Activated T-helper 2 cell treated with anti-CD3 and anti-CD28 coated beads, Interferon-gamma antibody, Interleukin-2, Interleukin-4, amounts not matched to agents 10 μg/mL and 5 μg/mL and 100 μg/mL, durations not matched to agents 14 hours and 24 hours and 36 hours (primary cell): Measurements from ENCODE around the gene CDKN2B-AS1. TPM values are rescaled to one million over a fixed set of nuclear protein-coding genes. Genes with fewer than 3 reads are reported as not detected.

ENCODE experiments used
- DNase-seq: peaks from one replicate; pipeline ENCODE4 v3.0.0; 2021; ENCODE audit warnings: low spot score
- H3K27ac Mint-ChIP-seq: one replicate; pipeline ENCODE4 v1.8.0; 2021; ENCODE audit warnings: mixed read lengths
- H3K27me3 Mint-ChIP-seq: one replicate; pipeline ENCODE4 v1.8.0; 2021; ENCODE audit warnings: low read depth, mixed read lengths
- H3K36me3 Mint-ChIP-seq: one replicate; pipeline ENCODE4 v1.8.0; 2021; ENCODE audit warnings: low read depth, mixed read lengths
- H3K4me1 Mint-ChIP-seq: one replicate; pipeline ENCODE4 v1.8.0; 2021; ENCODE audit warnings: low read depth, mixed read lengths
- H3K4me3 Mint-ChIP-seq: one replicate; pipeline ENCODE4 v1.8.0; 2021; ENCODE audit warnings: low read depth, mild to moderate bottlenecking, moderate library complexity, mixed read lengths
- H3K9me3 Mint-ChIP-seq: one replicate; pipeline ENCODE4 v1.8.0; 2021; ENCODE audit warnings: mixed read lengths
- intact Hi-C: fragments of 100-400 bp; cut with micrococcal nuclease; formaldehyde crosslinking; loops from one replicate; pipeline ENCODE4 v1.15.1; 2023
- total RNA-seq: library from RNA; stranded (reverse); gene quantifications from 2 replicates; pipeline ENCODE4 v1.2.3, GENCODE V29; 2022

Gene CDKN2B-AS1
- total RNA-seq, 1 donor from 2014 or later: 0.82 TPM

DNA sequence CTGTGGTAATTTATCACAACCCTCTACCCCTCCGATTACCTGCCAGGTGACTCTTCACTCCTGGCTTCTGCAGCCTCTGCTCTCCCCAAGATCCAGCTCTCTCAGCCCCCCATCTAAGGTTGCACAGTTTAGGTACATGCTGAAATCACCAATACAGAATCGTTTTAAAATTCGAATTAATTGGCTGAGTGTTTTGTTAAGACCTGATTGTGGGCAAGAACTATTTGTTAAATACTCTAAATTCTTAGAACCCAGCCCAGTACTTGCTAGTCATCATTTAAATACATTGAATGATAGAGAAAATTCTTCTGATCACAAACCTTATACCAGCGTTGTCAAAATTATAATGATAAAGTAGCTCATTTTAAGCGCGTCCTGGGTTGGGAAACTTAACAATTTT is 162.0 kb downstream of the CDKN2B-AS1 start:
- no peak for DNase-seq
- Mint-ChIP-seq H3K9me3 (no peaks in the 10 kb centered on the region), H3K36me3 (no peaks in the 10 kb centered on the region), H3K27me3 (peaks cover 25% of the 10 kb centered on the region), H3K27ac (no peak overlapping the region), H3K4me3 (no peak overlapping the region), H3K4me1 (peaks cover 11% of the 10 kb centered on the region)
- intact Hi-C loops: no loop called here

DNA sequence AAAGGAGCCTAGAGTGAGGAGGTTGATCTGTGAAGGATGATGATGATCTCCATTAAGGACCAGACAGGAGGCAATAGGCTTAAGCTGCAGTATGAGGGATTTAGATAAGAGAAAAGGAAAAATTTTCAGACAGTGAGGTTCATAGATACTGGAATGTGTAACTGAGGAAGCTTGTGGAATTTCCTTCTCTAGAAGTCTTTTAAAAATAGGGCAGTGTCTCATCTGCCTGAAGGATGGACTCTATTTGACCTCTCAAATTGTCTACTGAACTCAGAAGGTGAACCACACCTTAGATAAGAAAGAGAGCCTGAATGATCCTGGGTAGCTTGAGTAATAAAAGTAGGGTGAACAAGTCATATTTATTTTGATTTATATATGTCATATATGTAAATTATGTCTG is 162.7 kb downstream of the CDKN2B-AS1 start:
- Mint-ChIP-seq H3K27ac (no peak overlapping the region), H3K9me3 (no peaks in the 10 kb centered on the region), H3K27me3 (peaks cover 25% of the 10 kb centered on the region), H3K4me3 (no peak overlapping the region), H3K36me3 (no peaks in the 10 kb centered on the region), H3K4me1 (peaks cover 7% of the 10 kb centered on the region)
- intact Hi-C loops: no loop called here
- DNase-seq: no peak

- H3K4me3 Mint-ChIP-seq: no peak overlapping the region
- no peaks in the 10 kb centered on the region for H3K36me3 Mint-ChIP-seq
- DNase-seq: no peak
- no peak overlapping the region for H3K27ac Mint-ChIP-seq
- H3K9me3 Mint-ChIP-seq: no peaks in the 10 kb centered on the region
- peaks cover 25% of the 10 kb centered on the region for H3K27me3 Mint-ChIP-seq
- H3K4me1 Mint-ChIP-seq: peaks cover 7% of the 10 kb centered on the region
- intact Hi-C loops: no loop called here
Measured at GRCh38 chr9:22157828-22158227, 163.2 kb downstream of the CDKN2B-AS1 start.

GRCh38 chr9:22158271-22158670 is 163.7 kb downstream of the CDKN2B-AS1 start:
- H3K4me1 Mint-ChIP-seq: peaks cover 7% of the 10 kb centered on the region
- H3K36me3 Mint-ChIP-seq: no peaks in the 10 kb centered on the region
- no peak for DNase-seq
- intact Hi-C loops: no loop called here
- H3K27me3 Mint-ChIP-seq: peaks cover 25% of the 10 kb centered on the region
- no peaks in the 10 kb centered on the region for H3K9me3 Mint-ChIP-seq
- H3K4me3 Mint-ChIP-seq: no peak overlapping the region
- H3K27ac Mint-ChIP-seq: no peak overlapping the region

DNA sequence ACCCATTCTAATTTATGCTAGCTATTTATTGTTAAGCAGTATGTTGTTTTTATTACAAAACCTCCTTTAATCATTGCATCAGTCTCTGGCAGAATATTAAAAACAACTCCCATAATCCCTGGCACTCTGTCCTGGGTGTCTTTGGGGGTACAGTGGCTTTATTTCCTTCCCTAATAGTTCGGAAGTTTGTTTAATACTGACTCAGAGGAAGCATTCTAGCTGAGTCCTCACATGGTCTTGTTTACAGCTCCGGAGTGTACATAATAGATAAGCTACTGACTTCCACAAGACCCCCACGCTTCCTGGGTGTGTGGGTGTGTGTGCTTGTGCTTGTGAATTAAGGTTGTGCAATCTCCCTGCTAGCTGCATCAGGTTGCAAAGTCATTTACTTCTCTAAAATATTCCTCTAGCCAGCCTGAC is 164.3 kb downstream of the CDKN2B-AS1 start:
- no peak overlapping the region for H3K27ac Mint-ChIP-seq
- H3K9me3 Mint-ChIP-seq: no peaks in the 10 kb centered on the region
- H3K4me1 Mint-ChIP-seq: peaks cover 7% of the 10 kb centered on the region
- no peak for DNase-seq
- no peaks in the 10 kb centered on the region for H3K36me3 Mint-ChIP-seq
- H3K27me3 Mint-ChIP-seq: peaks cover 28% of the 10 kb centered on the region
- H3K4me3 Mint-ChIP-seq: no peak overlapping the region
- intact Hi-C loops: no loop called here

GRCh38 chr9:22159586-22159985 is 165.0 kb downstream of the CDKN2B-AS1 start:
- DNase-seq: no peak
- H3K4me1 Mint-ChIP-seq: peaks cover 7% of the 10 kb centered on the region
- intact Hi-C loops: no loop called here
- H3K27me3 Mint-ChIP-seq: peaks cover 32% of the 10 kb centered on the region
- no peaks in the 10 kb centered on the region for H3K9me3 Mint-ChIP-seq
- H3K4me3 Mint-ChIP-seq: no peak overlapping the region
- no peaks in the 10 kb centered on the region for H3K36me3 Mint-ChIP-seq
- H3K27ac Mint-ChIP-seq: no peak overlapping the region

GRCh38 chr9:22160221-22160620 is 165.6 kb downstream of the CDKN2B-AS1 start:
- DNase-seq: no peak
- Mint-ChIP-seq H3K27ac (no peak overlapping the region), H3K27me3 (peaks cover 37% of the 10 kb centered on the region), H3K4me3 (no peak overlapping the region), H3K9me3 (no peaks in the 10 kb centered on the region), H3K36me3 (no peaks in the 10 kb centered on the region), H3K4me1 (peaks cover 7% of the 10 kb centered on the region)
- intact Hi-C loops: loop anchor here (5.0 kb wide), 1 partner anchor 52 kb away; no protein-coding TSS in a partner anchor

DNA sequence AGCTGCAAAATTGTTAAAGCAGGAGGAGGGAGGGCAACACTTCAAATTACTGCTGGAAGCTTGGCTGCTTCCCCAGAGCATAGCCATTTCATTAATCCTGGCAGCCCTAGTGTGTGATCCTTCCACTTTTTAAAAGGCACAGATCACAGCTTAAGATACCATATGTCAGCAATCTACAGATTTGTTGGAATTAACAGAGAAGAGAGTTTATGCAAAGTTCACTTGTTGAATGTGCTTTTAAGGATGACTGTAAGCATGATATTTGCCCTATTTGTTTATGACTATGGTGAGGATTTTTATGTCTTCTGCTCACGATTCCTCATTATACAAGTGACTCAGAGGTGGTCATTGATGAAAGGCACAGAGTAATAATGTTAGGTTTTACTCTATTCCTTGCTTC is 170.6 kb downstream of the CDKN2B-AS1 start:
- no peak overlapping the region for H3K27ac Mint-ChIP-seq
- H3K36me3 Mint-ChIP-seq: no peaks in the 10 kb centered on the region
- DNase-seq: no peak
- peaks cover 41% of the 10 kb centered on the region for H3K27me3 Mint-ChIP-seq
- no peaks in the 10 kb centered on the region for H3K4me1 Mint-ChIP-seq
- H3K4me3 Mint-ChIP-seq: no peak overlapping the region
- intact Hi-C loops: no loop called here
- no peaks in the 10 kb centered on the region for H3K9me3 Mint-ChIP-seq

- Mint-ChIP-seq H3K9me3 (no peaks in the 10 kb centered on the region), H3K27ac (no peak overlapping the region), H3K4me3 (no peak overlapping the region), H3K27me3 (peaks cover 31% of the 10 kb centered on the region), H3K4me1 (peaks cover 4% of the 10 kb centered on the region), H3K36me3 (no peaks in the 10 kb centered on the region)
- DNase-seq: no peak
- intact Hi-C loops: no loop called here
Measured at GRCh38 chr9:22169243-22169642, 174.7 kb downstream of the CDKN2B-AS1 start.

- Mint-ChIP-seq H3K27ac (no peak overlapping the region), H3K4me1 (peaks cover 5% of the 10 kb centered on the region), H3K36me3 (no peaks in the 10 kb centered on the region), H3K27me3 (peaks cover 25% of the 10 kb centered on the region), H3K4me3 (no peak overlapping the region), H3K9me3 (no peaks in the 10 kb centered on the region)
- no peak for DNase-seq
- intact Hi-C loops: no loop called here
Measured at GRCh38 chr9:22169727-22170503, 175.3 kb downstream of the CDKN2B-AS1 start.

Other genes starting within 250 kb of the CDKN2B-AS1 start
- gene MTAP, start 192.2 kb upstream of the CDKN2B-AS1 start, total RNA-seq: 66.6 and 79.9 TPM in 2 replicates
- 5.8 and 7.4 TPM in 2 replicates for gene CDKN2A, start 399 bp upstream of the CDKN2B-AS1 start, total RNA-seq
- 0.62 and 0.69 TPM in 2 replicates for gene CDKN2B, start 14.5 kb downstream of the CDKN2B-AS1 start, total RNA-seq